Measurements from ENCODE around the gene CFAP97. TPM values are rescaled to one million over a fixed set of nuclear protein-coding genes. Genes with fewer than 3 reads are reported as not detected.

Gene CFAP97
- polyA plus RNA-seq, 1 donor (not counting 4 experiments of a cell fraction or from before 2014, with no cell fraction given), result 24.9 TPM

- no peaks in the 10 kb centered on the region for H3K36me3 ChIP-seq (ENCODE audit: control insufficient read depth in 2 of 2, extremely low read depth in 1 of 2, insufficient read depth in 2 of 2, low read length in 2 of 2)
- dilution Hi-C loops (cut with MboI; ENCODE audit: extremely low pct_ligation_motif_present, low sequenced_read_pairs), result no loop called here
These were observed 44.7 kb upstream of the CFAP97 start for GRCh38 chr4:185248393-185249039.

GRCh38 chr4:185247151-185247550, 43.4 kb upstream of the CFAP97 start:
- no peaks in the 10 kb centered on the region for H4K20me1 ChIP-seq (ENCODE audit: control insufficient read depth, extremely low read depth, insufficient read depth, low read length)
- no peaks in the 10 kb centered on the region for H3K9me3 ChIP-seq (ENCODE audit: control insufficient read depth, low read depth, low read length)
- no peak overlapping the region for H3K9ac ChIP-seq (ENCODE audit: control insufficient read depth, extremely low read depth, insufficient read depth, low read length)
- no peak overlapping the region for H2AFZ ChIP-seq (ENCODE audit: control insufficient read depth, low read length)
- no peak overlapping the region for H3K4me2 ChIP-seq (ENCODE audit: control insufficient read depth, extremely low read depth, insufficient read depth, low read depth, low read length)
- no peak overlapping the region for H3K4me3 ChIP-seq (ENCODE audit: control insufficient read depth in 2 of 3, extremely low read depth in 1 of 3, insufficient read depth in 2 of 3, low read depth in 1 of 3, low read length in 3 of 3)
- dilution Hi-C loops (cut with MboI; ENCODE audit: extremely low pct_ligation_motif_present, low sequenced_read_pairs), result no loop called here
- H3K79me2 ChIP-seq (ENCODE audit: control insufficient read depth, insufficient read depth, low read length), result no peaks in the 10 kb centered on the region
- no peaks in the 10 kb centered on the region for H3K9me1 ChIP-seq (ENCODE audit: control insufficient read depth, extremely low read depth, insufficient read depth, low read length)
- no peaks in the 10 kb centered on the region for H3K36me3 ChIP-seq (ENCODE audit: control insufficient read depth in 2 of 2, extremely low read depth in 1 of 2, insufficient read depth in 2 of 2, low read length in 2 of 2)
- H3K4me1 ChIP-seq (ENCODE audit: control insufficient read depth, extremely low read depth, insufficient read depth, low read length), result no peaks in the 10 kb centered on the region
- no peak for DNase-seq (ENCODE audit: low read depth, low spot score)
- no peak for FAIRE-seq
- H3K27ac ChIP-seq (ENCODE audit: control insufficient read depth, insufficient read depth, low read length), result no peak overlapping the region
- H3K27me3 ChIP-seq (ENCODE audit: control insufficient read depth, extremely low read depth, insufficient read depth, low read length), result no peaks in the 10 kb centered on the region
- no peak for TF ChIP-seq EZH2 (IDR thresholded peaks at IDR 0.05; ENCODE audit: low read length)

More at GRCh38 chr4:185248393-185249039, 44.7 kb upstream of the CFAP97 start:
- H3K9me3 ChIP-seq (ENCODE audit: control insufficient read depth, low read depth, low read length), result no peaks in the 10 kb centered on the region
- no peaks in the 10 kb centered on the region for H3K9me1 ChIP-seq (ENCODE audit: control insufficient read depth, extremely low read depth, insufficient read depth, low read length)
- H3K79me2 ChIP-seq (ENCODE audit: control insufficient read depth, insufficient read depth, low read length), result no peaks in the 10 kb centered on the region
- TF ChIP-seq CTCF (optimal IDR thresholded peaks at IDR 0.05 in 1 of 3, IDR thresholded peaks at IDR 0.05 in 1 of 3, conservative IDR thresholded peaks at IDR 0.05 in 1 of 3; ENCODE audit: extremely low read depth in 1 of 3, insufficient read depth in 2 of 3, low read length in 3 of 3) (no peak), EZH2 (IDR thresholded peaks at IDR 0.05; ENCODE audit: low read length) (no peak)
- no peak overlapping the region for H2AFZ ChIP-seq (ENCODE audit: control insufficient read depth, low read length)
- H3K4me3 ChIP-seq (ENCODE audit: control insufficient read depth in 2 of 3, extremely low read depth in 1 of 3, insufficient read depth in 2 of 3, low read depth in 1 of 3, low read length in 3 of 3), result no peak overlapping the region
- H3K27ac ChIP-seq (ENCODE audit: control insufficient read depth, insufficient read depth, low read length), result no peak overlapping the region
- H3K27me3 ChIP-seq (ENCODE audit: control insufficient read depth, extremely low read depth, insufficient read depth, low read length), result no peaks in the 10 kb centered on the region
- no peak overlapping the region for H3K9ac ChIP-seq (ENCODE audit: control insufficient read depth, extremely low read depth, insufficient read depth, low read length)
- H4K20me1 ChIP-seq (ENCODE audit: control insufficient read depth, extremely low read depth, insufficient read depth, low read length), result no peaks in the 10 kb centered on the region
- no peaks in the 10 kb centered on the region for H3K4me1 ChIP-seq (ENCODE audit: control insufficient read depth, extremely low read depth, insufficient read depth, low read length)
- H3K4me2 ChIP-seq (ENCODE audit: control insufficient read depth, extremely low read depth, insufficient read depth, low read depth, low read length), result no peak overlapping the region
- DNase-seq (ENCODE audit: low read depth, low spot score) (no peak), FAIRE-seq (no peak)

- H3K9me3 ChIP-seq (ENCODE audit: control insufficient read depth, low read depth, low read length), result no peaks in the 10 kb centered on the region
- TF ChIP-seq EZH2 (IDR thresholded peaks at IDR 0.05; ENCODE audit: low read length), result no peak
- TF ChIP-seq CTCF (optimal IDR thresholded peaks at IDR 0.05 in 1 of 3, IDR thresholded peaks at IDR 0.05 in 1 of 3, conservative IDR thresholded peaks at IDR 0.05 in 1 of 3; ENCODE audit: extremely low read depth in 1 of 3, insufficient read depth in 2 of 3, low read length in 3 of 3), result no peak
- H3K79me2 ChIP-seq (ENCODE audit: control insufficient read depth, insufficient read depth, low read length), result no peaks in the 10 kb centered on the region
- no peaks in the 10 kb centered on the region for H4K20me1 ChIP-seq (ENCODE audit: control insufficient read depth, extremely low read depth, insufficient read depth, low read length)
- H3K9ac ChIP-seq (ENCODE audit: control insufficient read depth, extremely low read depth, insufficient read depth, low read length), result no peak overlapping the region
- no peaks in the 10 kb centered on the region for H3K4me1 ChIP-seq (ENCODE audit: control insufficient read depth, extremely low read depth, insufficient read depth, low read length)
- dilution Hi-C loops (cut with MboI; ENCODE audit: extremely low pct_ligation_motif_present, low sequenced_read_pairs), result no loop called here
- H3K4me2 ChIP-seq (ENCODE audit: control insufficient read depth, extremely low read depth, insufficient read depth, low read depth, low read length), result no peak overlapping the region
- no peak overlapping the region for H3K4me3 ChIP-seq (ENCODE audit: control insufficient read depth in 2 of 3, extremely low read depth in 1 of 3, insufficient read depth in 2 of 3, low read depth in 1 of 3, low read length in 3 of 3)
- H3K27me3 ChIP-seq (ENCODE audit: control insufficient read depth, extremely low read depth, insufficient read depth, low read length), result no peaks in the 10 kb centered on the region
- FAIRE-seq (no peak), DNase-seq (ENCODE audit: low read depth, low spot score) (no peak)
- no peaks in the 10 kb centered on the region for H3K36me3 ChIP-seq (ENCODE audit: control insufficient read depth in 2 of 2, extremely low read depth in 1 of 2, insufficient read depth in 2 of 2, low read length in 2 of 2)
- H3K27ac ChIP-seq (ENCODE audit: control insufficient read depth, insufficient read depth, low read length), result no peak overlapping the region
- no peaks in the 10 kb centered on the region for H3K9me1 ChIP-seq (ENCODE audit: control insufficient read depth, extremely low read depth, insufficient read depth, low read length)
- no peak overlapping the region for H2AFZ ChIP-seq (ENCODE audit: control insufficient read depth, low read length)
These were observed 42.7 kb upstream of the CFAP97 start for GRCh38 chr4:185246453-185246852.

Measured in keratinocyte (primary cell).